ENCODE data around the gene RNF14. TPM values are rescaled to one million over a fixed set of nuclear protein-coding genes. Genes with fewer than 3 reads are reported as not detected.
"Not testable (repeated sequence)": the region's sequence is repeated elsewhere in the genome, so short reads cannot be mapped to it uniquely, and the experiment has no call there.

The RNF14 gene, protein sequence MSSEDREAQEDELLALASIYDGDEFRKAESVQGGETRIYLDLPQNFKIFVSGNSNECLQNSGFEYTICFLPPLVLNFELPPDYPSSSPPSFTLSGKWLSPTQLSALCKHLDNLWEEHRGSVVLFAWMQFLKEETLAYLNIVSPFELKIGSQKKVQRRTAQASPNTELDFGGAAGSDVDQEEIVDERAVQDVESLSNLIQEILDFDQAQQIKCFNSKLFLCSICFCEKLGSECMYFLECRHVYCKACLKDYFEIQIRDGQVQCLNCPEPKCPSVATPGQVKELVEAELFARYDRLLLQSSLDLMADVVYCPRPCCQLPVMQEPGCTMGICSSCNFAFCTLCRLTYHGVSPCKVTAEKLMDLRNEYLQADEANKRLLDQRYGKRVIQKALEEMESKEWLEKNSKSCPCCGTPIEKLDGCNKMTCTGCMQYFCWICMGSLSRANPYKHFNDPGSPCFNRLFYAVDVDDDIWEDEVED
- total RNA-seq (2014; rRNA removed; shearing (Covaris generic)): 46.8 and 50.5 TPM in 2 replicates

DNA sequence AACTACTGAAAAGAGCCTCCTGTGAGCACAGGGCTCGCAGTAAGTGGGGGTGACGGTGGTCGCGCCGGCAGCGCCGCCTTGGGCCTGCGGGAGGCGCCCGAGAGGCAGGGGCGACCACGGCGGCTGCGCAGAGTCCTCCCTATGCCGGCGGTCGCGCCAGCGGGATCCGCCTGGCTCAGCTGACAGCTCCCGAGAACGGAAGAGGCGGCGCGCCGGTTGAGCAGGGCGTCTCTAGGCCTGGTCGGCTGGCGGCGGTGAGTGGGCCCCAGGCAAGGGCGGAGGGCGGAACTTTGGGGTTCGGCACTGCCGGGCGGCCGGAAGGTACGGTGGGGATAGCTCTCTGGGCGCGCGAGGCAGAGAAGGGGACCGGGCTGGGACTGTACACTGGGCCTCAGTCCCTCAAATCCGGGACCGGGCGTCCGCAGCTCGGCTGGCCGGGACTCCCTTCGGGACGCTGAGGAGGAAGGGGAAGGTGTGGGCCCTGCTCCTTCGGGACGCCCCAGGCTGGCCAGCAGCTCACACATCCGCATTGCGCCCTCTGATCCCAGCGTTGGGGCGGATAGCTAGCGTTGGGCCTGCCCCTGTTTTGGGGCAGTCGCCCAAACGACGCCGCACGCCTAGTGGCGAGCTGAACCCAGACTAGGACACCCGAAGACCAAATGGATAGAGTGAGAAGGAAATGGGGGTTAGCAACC lies at the start of gene RNF14:
Gene RNF14, plus strand, starts transcription at position 192 of the 695 bp plus-strand sequence. CDS start 4,484 bp downstream, outside the sequence.
- Histone ChIP-seq H3K4me1 (peaks cover 13% of the 10 kb centered on the region), H3K4me3 (peak within 1 kb of the TSS; percentile 76), H3K36me3 (peaks cover 5% of the 10 kb centered on the region), H3K9me3 (replicated peaks) (no peaks in the 10 kb centered on the region), H3K27me3 (no peaks in the 10 kb centered on the region), H3K27ac (peak within 1 kb of the TSS; percentile 74)
- peak; percentile 94 to 97 for DNase-seq

DNA sequence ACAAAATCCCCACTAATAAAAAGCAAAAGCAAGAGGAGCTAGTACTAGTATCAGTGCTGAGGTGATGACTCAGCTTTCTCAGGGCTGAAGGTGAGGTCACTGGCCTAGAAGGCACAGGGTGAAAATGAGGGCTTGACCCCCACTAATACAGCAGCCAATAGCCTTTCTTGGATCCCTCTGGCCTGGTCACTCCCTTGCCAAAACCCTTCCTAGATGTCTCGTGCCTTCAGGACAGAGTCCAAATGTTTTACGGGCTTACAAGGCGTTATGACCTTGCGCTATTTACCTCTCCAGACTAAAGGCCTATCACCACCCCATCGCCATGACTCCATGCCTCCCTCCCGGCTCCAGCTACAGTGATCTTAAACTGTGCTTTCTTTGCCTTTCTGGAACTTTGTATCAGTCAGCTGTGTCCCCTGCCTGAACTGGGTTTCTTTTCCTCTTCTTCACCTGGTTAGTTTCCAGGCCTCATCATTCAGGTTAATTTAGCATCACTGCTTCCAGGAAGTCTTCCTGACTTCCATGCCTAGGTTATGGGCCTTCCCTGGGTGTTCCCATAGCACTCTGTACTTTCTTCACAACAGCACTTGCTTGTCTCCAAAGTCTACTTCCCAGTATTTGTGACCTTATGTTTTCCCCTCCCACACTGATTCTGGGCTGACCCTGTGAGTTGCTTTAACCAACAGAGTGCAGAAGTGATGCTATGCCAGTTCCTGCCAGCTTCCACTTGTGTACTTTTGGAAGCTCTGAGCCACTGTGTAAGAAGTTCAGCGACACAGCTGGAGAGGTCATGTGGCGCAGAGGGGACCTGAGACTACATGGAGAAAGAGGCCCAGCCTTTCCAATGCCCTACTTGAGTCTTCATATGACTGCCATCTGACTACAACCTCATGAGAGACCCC lies 49.4 kb upstream of the RNF14 start:
- H3K9me3 ChIP-seq (replicated peaks): no peaks in the 10 kb centered on the region
- H3K4me3 ChIP-seq: no peak overlapping the region
- DNase-seq: no peak
- no peaks in the 10 kb centered on the region; the same call in 1 of the 2 replicates for H3K4me1 ChIP-seq
- peaks cover 19% of the 10 kb centered on the region for H3K27me3 ChIP-seq
- no peak overlapping the region for H3K27ac ChIP-seq
- H3K36me3 ChIP-seq: no peaks in the 10 kb centered on the region

DNA sequence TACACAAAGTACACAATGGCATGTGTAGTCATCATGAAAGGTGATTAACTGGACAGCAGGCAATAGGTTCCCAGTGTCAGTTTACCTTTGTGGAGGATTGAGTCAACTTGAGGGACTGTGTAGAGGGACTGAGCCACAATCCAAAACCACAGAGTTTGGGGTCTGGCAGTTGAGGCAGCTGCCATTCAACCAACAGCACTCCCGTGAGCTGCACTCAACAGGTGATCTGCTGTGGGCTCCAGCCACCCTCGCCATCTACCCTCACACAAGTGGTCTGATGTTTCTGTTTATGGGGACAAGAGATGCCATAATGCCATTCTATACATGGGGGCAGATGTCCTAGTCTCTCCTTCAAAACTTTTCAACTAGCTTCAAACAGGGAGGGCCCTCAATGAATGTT lies 48.1 kb upstream of the RNF14 start:
- H3K27me3 ChIP-seq: peaks cover 12% of the 10 kb centered on the region
- no peak for DNase-seq

DNA sequence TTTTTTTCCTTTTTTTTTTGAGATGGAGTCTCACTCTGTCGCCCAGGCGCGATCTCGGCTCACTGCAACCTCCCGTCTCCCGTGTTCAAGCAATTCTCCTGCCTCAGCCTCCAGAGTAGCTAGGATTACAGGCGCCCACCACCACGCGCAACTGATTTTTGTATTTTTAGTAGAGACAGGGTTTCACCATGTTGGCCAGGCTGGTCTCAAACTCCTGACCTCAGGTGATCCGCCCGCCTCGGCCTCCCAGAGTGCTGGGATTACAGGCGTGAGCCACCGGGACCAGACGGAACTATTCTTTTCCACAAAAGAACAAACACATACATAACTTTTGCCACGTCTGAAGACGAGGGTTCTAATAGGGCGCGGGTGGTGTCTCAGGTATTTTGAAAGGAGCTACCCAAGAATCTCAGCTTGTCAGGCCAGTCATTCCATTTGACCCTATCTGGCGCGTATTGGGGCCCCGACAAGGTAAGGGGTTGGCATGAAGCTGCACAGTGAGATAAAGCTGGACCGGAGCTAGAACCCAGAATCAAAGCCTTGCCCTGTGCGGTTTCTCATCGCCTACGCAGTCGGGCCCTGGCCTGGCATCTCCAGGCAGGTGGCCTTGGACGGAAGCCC lies 46.0 kb upstream of the RNF14 start:
- peak overlapping the region; percentile 92 for H3K27ac ChIP-seq
- not testable (repeated sequence) for H3K4me1 ChIP-seq

More for the DNA sequence above, 48.1 kb upstream of the RNF14 start:
- Histone ChIP-seq H3K9me3 (replicated peaks) (no peaks in the 10 kb centered on the region), H3K4me3 (no peak overlapping the region), H3K36me3 (0 out of 2 replicates have a peak, but pooled peaks cover 3% of the 10 kb centered on the region), H3K27ac (no peak overlapping the region), H3K4me1 (no peaks in the 10 kb centered on the region; the same call in 1 of the 2 replicates)

DNA sequence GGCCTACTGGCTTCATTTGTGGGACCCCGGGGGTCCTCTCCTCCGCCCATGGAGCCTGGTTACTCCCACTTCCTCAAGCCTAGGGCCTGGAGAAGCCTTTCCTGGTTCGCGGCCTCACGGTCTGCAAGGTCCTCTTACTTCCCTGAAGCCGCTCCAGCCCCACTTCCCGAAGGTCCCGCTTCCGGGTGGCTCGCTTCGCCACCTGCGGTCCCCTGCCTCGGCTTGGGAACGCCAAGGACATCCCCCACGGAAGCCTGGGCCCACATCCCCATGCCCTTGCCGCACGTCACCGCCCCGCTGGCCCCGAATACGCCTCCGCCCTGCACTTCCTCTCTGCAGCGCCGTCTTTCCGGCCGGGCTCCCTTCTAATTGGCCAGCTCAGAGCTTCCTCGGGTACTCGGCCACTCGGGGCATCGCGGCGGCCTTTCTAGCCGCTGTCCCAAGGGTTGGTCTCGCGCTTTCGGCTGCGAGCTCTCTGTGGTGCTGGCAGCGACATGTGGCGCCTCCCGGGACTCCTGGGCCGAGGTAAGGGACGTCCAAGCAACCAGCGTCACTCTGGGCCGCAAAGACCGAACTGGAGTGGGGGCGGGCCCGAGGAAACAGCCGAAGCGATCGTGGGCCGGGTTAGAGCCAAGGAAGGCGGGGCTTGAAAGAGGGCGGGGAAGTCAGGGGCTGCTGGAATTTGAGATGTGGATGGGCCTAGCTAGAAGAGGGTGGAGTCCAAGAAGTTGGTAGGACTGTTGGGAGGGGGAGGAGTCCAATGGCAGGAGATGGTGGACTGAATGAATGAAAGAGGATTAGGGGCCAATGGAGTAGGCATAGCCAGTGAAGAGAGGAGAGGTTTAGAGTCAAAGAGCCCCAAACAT lies 45.2 kb upstream of the RNF14 start, which contains the start of gene DELE1:
Gene DELE1, plus strand, starts transcription at position 424 of the 866 bp plus-strand sequence. Its CDS starts 71 bp downstream, at position 495.
- peak within 1 kb of the TSS; percentile 92 for H3K27ac ChIP-seq
- no peaks in the 10 kb centered on the region; the same call in 1 of the 2 replicates for H3K4me1 ChIP-seq
- DNase-seq: peak; percentile 95 to 96
- peak within 1 kb of the TSS; percentile 85 for H3K4me3 ChIP-seq
- no peaks in the 10 kb centered on the region for H3K27me3 ChIP-seq
- H3K9me3 ChIP-seq (replicated peaks): no peaks in the 10 kb centered on the region
- peaks cover 23% of the 10 kb centered on the region for H3K36me3 ChIP-seq

More for the DNA sequence above, 46.0 kb upstream of the RNF14 start:
- not testable (repeated sequence) for H3K9me3 ChIP-seq (replicated peaks); H3K27me3 ChIP-seq; DNase-seq
- Histone ChIP-seq H3K36me3 (peaks cover 20% of the 10 kb centered on the region), H3K4me3 (peak overlapping the region; percentile 85)

DNA sequence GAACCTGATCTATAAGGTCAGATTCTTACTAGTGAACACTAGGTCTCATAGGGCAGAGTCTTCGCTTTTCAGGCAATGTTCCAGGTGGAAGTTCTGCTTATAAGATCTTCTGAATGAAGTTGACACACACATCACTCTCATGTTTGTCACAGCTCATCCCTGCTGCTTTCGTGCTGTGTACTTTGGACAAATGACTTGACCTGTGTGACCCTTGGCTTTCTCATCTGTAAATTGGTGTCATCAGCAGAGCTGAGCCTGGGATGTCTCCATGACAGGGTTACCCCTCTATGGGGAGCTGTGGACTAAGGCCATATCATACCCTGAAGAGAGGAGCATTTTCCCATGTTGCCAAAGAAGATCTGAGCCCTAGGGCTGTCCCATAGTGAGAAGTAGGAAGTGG lies 42.5 kb upstream of the RNF14 start:
- Histone ChIP-seq H3K4me1 (no peaks in the 10 kb centered on the region; the same call in 1 of the 2 replicates), H3K36me3 (peaks cover 41% of the 10 kb centered on the region), H3K27ac (no peak overlapping the region), H3K4me3 (no peak overlapping the region), H3K9me3 (replicated peaks) (no peaks in the 10 kb centered on the region), H3K27me3 (no peaks in the 10 kb centered on the region)
- DNase-seq: no peak

DNA sequence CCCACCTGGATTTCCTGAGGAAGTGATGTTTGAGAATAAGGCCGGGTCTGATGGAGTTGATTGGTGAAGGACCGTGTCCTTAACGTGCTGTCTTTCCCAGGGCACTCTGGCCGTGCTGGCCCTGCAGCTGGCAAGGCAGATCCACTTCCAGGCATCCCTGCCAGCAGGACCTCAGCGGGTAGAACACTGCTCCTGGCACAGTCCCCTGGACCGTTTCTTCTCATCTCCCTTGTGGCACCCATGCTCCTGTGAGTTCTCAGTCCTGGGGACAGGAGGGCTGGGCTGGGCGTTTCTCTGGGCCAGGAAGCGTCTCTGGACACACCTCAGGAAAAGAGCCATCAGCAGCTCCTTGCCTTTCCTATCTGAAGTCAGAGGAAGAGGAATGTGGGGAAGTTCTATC lies 40.9 kb upstream of the RNF14 start:
- no peak for DNase-seq
- Histone ChIP-seq H3K27ac (no peak overlapping the region), H3K27me3 (no peaks in the 10 kb centered on the region), H3K9me3 (replicated peaks) (no peaks in the 10 kb centered on the region), H3K4me3 (no peak overlapping the region), H3K36me3 (peaks cover 48% of the 10 kb centered on the region), H3K4me1 (no peaks in the 10 kb centered on the region; the same call in 1 of the 2 replicates)

DNA sequence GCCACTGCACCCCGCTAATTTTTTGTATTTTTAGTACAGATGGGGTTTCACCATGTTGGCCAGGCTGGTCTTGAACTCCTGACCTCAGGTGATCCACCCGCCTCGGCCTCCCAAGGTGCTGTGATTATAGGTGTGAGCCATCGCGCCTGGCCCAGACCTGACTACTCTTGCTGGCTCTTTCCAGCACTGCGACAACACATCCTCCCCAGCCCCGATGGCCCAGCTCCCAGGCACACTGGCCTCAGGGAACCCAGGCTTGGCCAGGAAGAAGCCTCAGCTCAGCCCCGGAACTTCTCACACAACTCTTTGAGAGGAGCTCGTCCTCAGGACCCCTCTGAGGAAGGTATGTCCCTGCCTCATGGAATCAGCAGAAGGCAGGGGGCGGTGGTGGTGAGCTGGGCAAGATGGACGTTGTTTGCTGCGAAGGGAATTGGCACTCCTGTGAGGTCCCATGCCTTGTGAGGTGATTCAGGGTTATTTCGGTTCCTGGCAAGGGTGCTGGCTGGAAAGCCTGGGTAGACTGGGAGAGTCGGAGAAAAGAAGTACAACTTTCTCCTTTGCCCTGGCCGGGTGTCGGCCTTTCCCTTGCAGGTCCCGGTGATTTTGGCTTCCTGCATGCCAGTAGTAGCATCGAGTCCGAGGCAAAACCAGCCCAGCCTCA lies 39.4 kb upstream of the RNF14 start:
- Histone ChIP-seq H3K4me1 (no peaks in the 10 kb centered on the region), H3K27ac (no peak overlapping the region), H3K27me3 (no peaks in the 10 kb centered on the region), H3K36me3 (peaks cover 58% of the 10 kb centered on the region), H3K9me3 (replicated peaks) (no peaks in the 10 kb centered on the region), H3K4me3 (no peak overlapping the region)
- DNase-seq: no peak

DNA sequence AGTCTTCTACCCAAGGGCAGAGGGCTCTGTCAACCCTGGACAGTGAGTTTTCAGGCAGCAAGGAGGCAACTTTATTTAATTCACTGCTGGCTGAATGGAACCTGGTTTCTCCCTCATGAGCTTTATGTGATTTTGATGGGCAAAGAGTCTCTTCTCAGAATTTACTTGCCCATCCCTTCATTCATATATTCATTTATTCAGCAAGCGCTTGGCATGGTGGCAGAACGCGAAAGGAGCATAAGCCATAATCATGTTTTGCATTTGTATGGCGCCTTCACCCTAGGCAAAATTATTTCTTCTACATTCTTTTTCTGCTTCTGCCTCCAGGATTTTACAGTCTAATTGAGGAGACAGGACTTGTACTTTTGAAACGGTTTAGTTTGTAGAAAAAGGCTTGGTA lies 37.2 kb upstream of the RNF14 start:
- Histone ChIP-seq H3K27ac (no peak overlapping the region), H3K9me3 (replicated peaks) (no peaks in the 10 kb centered on the region), H3K4me3 (no peak overlapping the region), H3K27me3 (no peaks in the 10 kb centered on the region), H3K4me1 (no peaks in the 10 kb centered on the region), H3K36me3 (peaks cover 50% of the 10 kb centered on the region)
- no peak for DNase-seq

DNA sequence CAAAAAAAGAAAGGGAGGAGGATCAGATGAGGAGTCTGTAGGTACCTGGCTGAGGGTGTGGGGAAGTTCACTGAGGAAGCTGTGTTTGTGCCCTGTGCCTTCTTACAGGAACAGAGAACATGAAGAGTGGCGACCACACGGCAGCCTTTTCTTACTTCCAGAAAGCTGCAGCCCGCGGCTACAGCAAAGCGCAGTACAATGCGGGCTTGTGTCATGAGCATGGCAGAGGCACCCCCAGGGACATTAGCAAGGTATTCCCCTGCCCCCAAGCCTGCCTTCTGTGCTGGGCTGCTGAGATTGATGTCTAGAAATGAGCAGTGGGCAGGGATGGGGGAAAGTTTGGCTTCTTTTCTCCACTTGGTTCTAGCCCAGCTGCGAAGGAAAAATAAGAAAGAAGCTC lies 35.8 kb upstream of the RNF14 start:
- Histone ChIP-seq H3K27ac (no peak overlapping the region), H3K36me3 (peaks cover 45% of the 10 kb centered on the region), H3K9me3 (replicated peaks) (no peaks in the 10 kb centered on the region), H3K4me1 (no peaks in the 10 kb centered on the region), H3K27me3 (no peaks in the 10 kb centered on the region), H3K4me3 (no peak overlapping the region)
- no peak for DNase-seq

DNA sequence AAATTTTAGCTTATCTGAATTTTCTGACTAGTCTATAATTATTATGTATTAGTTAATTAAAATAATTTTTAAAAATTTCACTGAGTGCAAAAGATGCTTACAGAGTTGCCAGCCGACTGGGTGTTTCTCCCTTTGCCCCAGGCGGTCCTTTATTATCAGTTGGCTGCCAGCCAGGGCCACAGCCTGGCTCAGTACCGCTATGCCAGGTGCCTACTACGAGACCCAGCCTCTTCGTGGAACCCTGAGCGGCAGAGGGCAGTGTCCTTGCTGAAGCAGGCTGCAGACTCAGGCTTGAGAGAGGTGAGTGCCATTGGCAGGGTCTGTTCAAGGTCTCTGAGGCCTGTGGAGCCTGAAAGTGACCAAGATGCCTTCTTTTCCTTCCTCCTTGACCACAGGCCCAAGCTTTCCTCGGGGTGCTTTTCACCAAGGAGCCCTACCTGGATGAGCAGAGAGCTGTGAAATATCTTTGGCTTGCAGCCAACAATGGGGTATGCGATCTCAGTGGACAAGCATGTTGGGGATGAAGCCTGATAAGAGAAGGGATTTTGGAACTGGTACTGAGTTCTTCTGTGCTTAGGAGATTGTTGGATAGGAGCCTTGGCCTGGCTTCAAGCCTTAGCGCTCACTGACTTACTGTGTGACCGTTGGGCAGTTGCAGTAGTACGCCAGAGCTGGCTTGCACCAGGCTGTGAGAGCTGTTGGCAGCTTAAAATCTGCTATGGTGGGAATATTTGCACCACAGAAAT lies 34.6 kb upstream of the RNF14 start:
- Histone ChIP-seq H3K4me1 (no peaks in the 10 kb centered on the region), H3K4me3 (no peak overlapping the region), H3K36me3 (peaks cover 42% of the 10 kb centered on the region), H3K27ac (no peak overlapping the region), H3K27me3 (no peaks in the 10 kb centered on the region), H3K9me3 (replicated peaks) (no peaks in the 10 kb centered on the region)
- no peak for DNase-seq

DNA sequence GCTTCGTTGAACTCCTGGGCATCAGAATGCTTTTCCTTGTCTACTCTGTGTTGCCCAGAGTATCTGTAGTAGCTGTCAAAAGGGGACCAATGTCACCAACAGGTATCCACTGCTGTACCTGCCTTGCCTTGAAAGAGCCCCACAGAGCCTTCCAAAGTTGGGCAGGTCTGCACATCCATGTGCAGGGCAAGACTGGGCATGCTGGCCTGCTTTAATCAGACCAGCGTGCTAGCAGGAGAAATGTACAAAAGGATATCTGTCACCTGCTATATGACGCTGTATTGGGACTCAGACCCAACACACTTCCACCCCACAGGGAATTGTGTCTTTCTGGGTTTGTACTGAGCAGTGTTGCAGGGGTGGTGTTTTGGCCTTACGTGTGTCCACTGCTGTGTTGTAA lies 33.4 kb upstream of the RNF14 start:
- Histone ChIP-seq H3K36me3 (peaks cover 37% of the 10 kb centered on the region), H3K27me3 (no peaks in the 10 kb centered on the region), H3K9me3 (replicated peaks) (no peaks in the 10 kb centered on the region), H3K27ac (no peak overlapping the region), H3K4me1 (no peaks in the 10 kb centered on the region), H3K4me3 (no peak overlapping the region)
- DNase-seq: no peak

All from SJCRH30 (cell line).